PC-9 (cell line): Measurements from ENCODE around the gene NKRF. TPM values are rescaled to one million over a fixed set of nuclear protein-coding genes. Genes with fewer than 3 reads are reported as not detected.
A peak's percentile ranks its signal among the peaks of the same experiment; 100 is the strongest.

Experiments used
- Bru-seq: library from RNA; stranded (reverse); fragments of 400-500 nt; gene quantifications from one replicate; lab custom pipeline; 2021; lab: Mats Ljungman, UMichigan
- BruChase-seq, 2 experiments: library from RNA; stranded (reverse); fragments of 400-500 nt; gene quantifications; one replicate each; lab custom pipeline; 2021; lab: Mats Ljungman, UMichigan
- BruUV-seq: library from RNA; stranded (reverse); fragments of 400-500 nt; replicated peaks from 2 replicates; lab custom pipeline; 2021; lab: Mats Ljungman, UMichigan
- CTCF ChIA-PET: fragments of 300-600 bp; sonication (Branson Sonifier 250); formaldehyde crosslinking; loops from one replicate; lab custom pipeline; 2022; ENCODE audit warnings: antibody characterized with exemption; lab: Charles Lee
- POLR2A ChIA-PET: fragments of 300-600 bp; sonication (Branson Sonifier 250); formaldehyde crosslinking; loops from one replicate; lab custom pipeline; 2022; ENCODE audit warnings: antibody characterized with exemption; ENCODE audit not compliant: unreplicated experiment; lab: Charles Lee
- DNase-seq, 2 experiments: peaks; one replicate each; pipeline versions ENCODE4 v3.0.0 to v3.0.0-alpha.2; 2015 to 2022; ENCODE audit warnings: mixed read lengths in 1 of 2
- H2AFZ ChIP-seq: fragments of 200-600 bp; sonication (generic); 2 replicates; pipeline ENCODE4 v1.8.1; 2017; ENCODE audit warnings: antibody characterized with exemption
- H3F3A ChIP-seq: fragments of 200-600 bp; sonication (generic); 2 replicates; pipeline ENCODE4 v1.8.1; 2017; ENCODE audit warnings: antibody characterized with exemption, mild to moderate bottlenecking, low read depth; ENCODE audit not compliant: insufficient read depth
- H3K27ac ChIP-seq: fragments of 200-600 bp; sonication (generic); 2 replicates; pipeline ENCODE4 v1.6.1; 2016; ENCODE audit warnings: mixed run types
- H3K27me3 ChIP-seq: fragments of 200-600 bp; sonication (generic); 2 replicates; pipeline ENCODE4 v1.6.1; 2016; ENCODE audit warnings: low read depth, mixed run types; ENCODE audit not compliant: insufficient read depth
- H3K36me3 ChIP-seq: fragments of 200-600 bp; sonication (generic); 2 replicates; pipeline ENCODE4 v1.6.1; 2016; ENCODE audit warnings: low read depth, mixed run types
- H3K4me1 ChIP-seq: fragments of 200-600 bp; sonication (generic); replicated peaks from 2 replicates; pipeline ENCODE4 v1.6.1; 2016; ENCODE audit warnings: mixed run types; ENCODE audit not compliant: insufficient read depth
- H3K4me2 ChIP-seq: fragments of 200-600 bp; sonication (generic); 2 replicates; pipeline ENCODE4 v1.6.1; 2017; ENCODE audit warnings: mixed run types
- H3K4me3 ChIP-seq: fragments of 200-600 bp; sonication (generic); 2 replicates; pipeline ENCODE4 v1.6.1; 2016; ENCODE audit warnings: mixed run types
- H3K79me2 ChIP-seq: fragments of 200-600 bp; sonication (generic); 2 replicates; pipeline ENCODE4 v1.6.1; 2017; ENCODE audit warnings: low read depth, mixed run types
- H3K9me2 ChIP-seq: fragments of 200-600 bp; sonication (generic); 2 replicates; pipeline ENCODE4 v1.8.1; 2017; ENCODE audit warnings: mild to moderate bottlenecking; ENCODE audit not compliant: insufficient read depth
- H3K9me3 ChIP-seq: fragments of 200-600 bp; sonication (generic); 2 replicates; pipeline ENCODE4 v1.8.1; 2016; ENCODE audit warnings: low read depth; ENCODE audit not compliant: insufficient read depth
- H4K20me1 ChIP-seq: fragments of 200-600 bp; sonication (generic); 2 replicates; pipeline ENCODE4 v1.8.1; 2017; ENCODE audit not compliant: insufficient read depth
- CTCF ChIP-seq: fragments of 200-600 bp; sonication (generic); conservative IDR thresholded peaks from 2 replicates; pipeline ENCODE4 v1.6.1; 2017; ENCODE audit warnings: mixed run types, antibody characterized with exemption, mild to moderate bottlenecking, moderate library complexity
- EZH2 ChIP-seq: fragments of 200-600 bp; sonication (generic); IDR thresholded peaks from 2 replicates; pipeline ENCODE4 v1.8.0; 2017; ENCODE audit warnings: antibody characterized with exemption, low read depth
- intact Hi-C: fragments of 100-400 bp; cut with micrococcal nuclease; formaldehyde crosslinking; loops from one replicate; pipeline ENCODE4 v1.10.0; 2022; ENCODE audit not compliant: unreplicated experiment
- long read RNA-seq: library from polyadenylated mRNA; stranded (forward); transcript quantifications from one replicate; pipeline ENCODE4 v2.0.0, GENCODE V29; 2022
- total RNA-seq: library from RNA; stranded (reverse); gene quantifications from 2 replicates; pipeline ENCODE4 v1.2.3, GENCODE V29; 2021

The NKRF gene
- 25.7 TPM in 2 replicates for total RNA-seq
- percentile 93 among the genes with signal in this experiment for Bru-seq, nascent RNA
- BruChase-seq, experiment 1, labeled RNA remaining after a 2-hour chase, result percentile 95 among the genes with signal in this experiment
- percentile 80 among the genes with signal in this experiment for BruChase-seq, experiment 2, labeled RNA remaining after a 6-hour chase
- long read RNA-seq, transcript NKRF-201 (3 exons, 3,817 nt), result major isoform, 14 of 16 reads
- long read RNA-seq, partial matches to known transcripts, result 1 of 16 reads
- long read RNA-seq, other reads (novel, unspliced or antisense), result 1 of 16 reads

GRCh38 chrX:119606280-119607017 is at the start of gene NKRF:
Gene NKRF, minus strand, starts transcription at chrX:119606424.
- peak within 1 kb of the TSS; percentile 51 for H3K27ac ChIP-seq
- H3K9me3 ChIP-seq, result no peaks in the 10 kb centered on the region
- no peaks in the 10 kb centered on the region for H3K27me3 ChIP-seq
- POLR2A ChIA-PET, result interaction anchor here (0.6 to 1.1 kb wide), 2 partner anchors 32 to 152 kb away, joined by 5 to 42 read pairs; partner anchors contain the start of genes SOWAHD and UBE2A
- peak within 1 kb of the TSS; percentile 79 for H3K4me3 ChIP-seq
- CTCF ChIA-PET, result interaction anchor here (0.6 to 1.0 kb wide), 2 partner anchors 106 to 1008 kb away, joined by 3 read pairs; no protein-coding TSS in a partner anchor
- H3K36me3 ChIP-seq, result peaks cover 16% of the 10 kb centered on the region
- no peaks in the 10 kb centered on the region for H3K9me2 ChIP-seq
- peaks cover 20% of the 10 kb centered on the region; the same call in 1 of the 2 replicates for H3F3A ChIP-seq
- peak; percentile 86 to 94 for DNase-seq
- TSS peak; percentile 99 for BruUV-seq
- H2AFZ ChIP-seq, result peak within 1 kb of the TSS; percentile 87
- H4K20me1 ChIP-seq, result peaks cover 39% of the 10 kb centered on the region
- peaks cover 48% of the 10 kb centered on the region for H3K79me2 ChIP-seq
- H3K4me2 ChIP-seq, result peak within 1 kb of the TSS; percentile 93
- no peak for TF ChIP-seq CTCF
- TF ChIP-seq EZH2, result no peak
- peaks cover 29% of the 10 kb centered on the region for H3K4me1 ChIP-seq
- intact Hi-C loops, result loop anchor here (5.0 to 10.0 kb wide), 4 partner anchors 88 to 281 kb away; partner anchors contain the start of genes NDUFA1, RNF113A, RPL39 and SEPTIN6

- Histone ChIP-seq H3K27me3 (no peaks in the 10 kb centered on the region), H3K4me1 (peaks cover 18% of the 10 kb centered on the region), H3K9me3 (no peaks in the 10 kb centered on the region), H3K36me3 (no peaks in the 10 kb centered on the region), H3K4me3 (no peak overlapping the region), H3K9me2 (no peaks in the 10 kb centered on the region), H3F3A (peaks cover 12% of the 10 kb centered on the region; the same call in 1 of the 2 replicates), H2AFZ (no peak overlapping the region), H3K79me2 (no peaks in the 10 kb centered on the region), H3K27ac (no peak overlapping the region), H4K20me1 (no peaks in the 10 kb centered on the region), H3K4me2 (no peak overlapping the region)
- intact Hi-C loops, result no loop called here
- ChIA-PET POLR2A (interaction anchor here (0.6 kb wide), 1 partner anchor 906 kb away, joined by 3 read pairs; no protein-coding TSS in a partner anchor), CTCF (no interaction called here)
- no TSS peak for BruUV-seq
- peak in 1 of 2 experiments; percentile 7 for DNase-seq
- TF ChIP-seq EZH2, result no peak
- no peak for TF ChIP-seq CTCF
Measured at GRCh38 chrX:119655125-119655524, 48.9 kb upstream of the NKRF start.

DNA sequence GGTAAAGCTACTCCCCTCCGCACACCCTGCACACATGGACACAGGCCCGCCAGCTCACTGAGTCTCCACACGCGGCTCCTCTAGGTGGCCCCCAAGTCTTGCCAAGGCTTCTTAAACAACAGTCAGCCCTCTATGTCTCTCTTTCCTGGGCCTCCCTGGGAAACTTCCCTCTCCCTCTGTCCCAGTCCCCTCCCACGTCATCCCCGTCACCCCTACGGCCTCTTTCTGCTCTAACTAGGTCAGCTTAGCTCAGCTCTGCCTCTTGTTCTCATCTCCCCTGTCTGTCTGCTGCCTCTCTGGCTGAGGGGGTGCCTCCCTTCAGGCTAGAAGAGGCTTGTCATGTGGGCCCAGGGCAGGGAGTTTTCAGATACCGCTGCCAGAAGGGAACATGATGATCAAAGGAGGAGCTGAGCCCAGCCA is 47.9 kb upstream of the NKRF start:
- H3F3A ChIP-seq, result peaks cover 12% of the 10 kb centered on the region; the same call in 1 of the 2 replicates
- H3K9me2 ChIP-seq, result no peaks in the 10 kb centered on the region
- H2AFZ ChIP-seq, result no peak overlapping the region
- no peak overlapping the region for H3K27ac ChIP-seq
- DNase-seq, result no peak
- CTCF ChIA-PET, result interaction anchor here (0.5 kb wide), 1 partner anchor 92 kb away, joined by 3 read pairs; no protein-coding TSS in a partner anchor
- no peaks in the 10 kb centered on the region for H3K36me3 ChIP-seq
- TF ChIP-seq EZH2 (no peak), CTCF (no peak)
- no peaks in the 10 kb centered on the region for H3K79me2 ChIP-seq
- H3K9me3 ChIP-seq, result no peaks in the 10 kb centered on the region
- no peaks in the 10 kb centered on the region for H3K27me3 ChIP-seq
- no peaks in the 10 kb centered on the region for H4K20me1 ChIP-seq
- no peak overlapping the region for H3K4me2 ChIP-seq
- BruUV-seq, result no TSS peak
- H3K4me1 ChIP-seq, result peaks cover 18% of the 10 kb centered on the region
- intact Hi-C loops, result no loop called here
- POLR2A ChIA-PET, result no interaction called here
- no peak overlapping the region for H3K4me3 ChIP-seq
